Tibial artery (tissue), 4 donors: ENCODE results near the gene SLIT3.

Experiments used
- DNase-seq, 2 donors: peaks; one replicate each; pipeline ENCODE4 v3.0.0-alpha.2; 2019
- H3K27ac ChIP-seq, 2 donors: fragments of 200-600 bp; sonication (generic) in 1 of 2; 1 replicate in 1 of 2; 2 replicates in 1 of 2; pipeline ENCODE4 v1.5.1; 2018 to 2019; ENCODE audit warnings: mild to moderate bottlenecking in 1 of 2
- H3K27me3 ChIP-seq, 2 donors: fragments of 200-600 bp; sonication (generic) in 1 of 2; one replicate each; pipeline versions ENCODE4 v1.5.1 to v1.6.0; 2016 to 2019
- H3K36me3 ChIP-seq, 3 donors: fragments of 200-600 bp; sonication (generic) in 2 of 3; one replicate each; pipeline ENCODE4 v1.5.1; 2016 to 2019; ENCODE audit warnings: mild to moderate bottlenecking in 2 of 3
- H3K4me1 ChIP-seq, 4 donors: fragments of 200-600 bp; sonication (generic) in 2 of 4; 1 replicate in 3 of 4; 2 replicates in 1 of 4; pipeline ENCODE4 v1.5.1; 2016 to 2019
- H3K4me3 ChIP-seq, 2 donors: fragments of 200-600 bp; sonication (generic) in 1 of 2; 1 replicate in 1 of 2; 2 replicates in 1 of 2; pipeline ENCODE4 v1.5.1; 2018 to 2019; ENCODE audit warnings: mild to moderate bottlenecking in 2 of 2
- H3K9me3 ChIP-seq, 3 donors: fragments of 200-600 bp; sonication (generic) in 1 of 3; one replicate each; pipeline ENCODE4 v1.5.1; 2016 to 2019
- intact Hi-C: fragments of 100-400 bp; cut with DNase I; formaldehyde crosslinking; loops from one replicate; pipeline ENCODE4 v1.15.0; 2023; ENCODE audit warnings: low total_unique reads
- TF ChIP-seq, protein P1 (sequence below), 2 experiments: fragments of 200-600 bp in 1 of 2; fragments of 450-650 bp in 1 of 2; IDR thresholded peaks; one replicate each; pipeline ENCODE4 v1.5.1; 2017 to 2019; ENCODE audit warnings: antibody characterized with exemption in 2 of 2, mild to moderate bottlenecking in 1 of 2, moderate library complexity in 1 of 2

The SLIT3 gene

GRCh38 chr5:168833383-168833782 is 467.6 kb downstream of the SLIT3 start:
- no peaks in the 10 kb centered on the region for H3K36me3 ChIP-seq
- DNase-seq = no peak
- H3K4me1 ChIP-seq = no peaks in the 10 kb centered on the region

GRCh38 chr5:168832308-168832707 is 468.6 kb downstream of the SLIT3 start:
- no peak for DNase-seq
- Histone ChIP-seq H3K36me3 (no peaks in the 10 kb centered on the region), H3K4me3 (no peak overlapping the region), H3K4me1 (no peaks in the 10 kb centered on the region), H3K27me3 (no peaks in the 10 kb centered on the region), H3K9me3 (no peaks in the 10 kb centered on the region), H3K27ac (no peak overlapping the region)
- TF ChIP-seq, protein P1, sequence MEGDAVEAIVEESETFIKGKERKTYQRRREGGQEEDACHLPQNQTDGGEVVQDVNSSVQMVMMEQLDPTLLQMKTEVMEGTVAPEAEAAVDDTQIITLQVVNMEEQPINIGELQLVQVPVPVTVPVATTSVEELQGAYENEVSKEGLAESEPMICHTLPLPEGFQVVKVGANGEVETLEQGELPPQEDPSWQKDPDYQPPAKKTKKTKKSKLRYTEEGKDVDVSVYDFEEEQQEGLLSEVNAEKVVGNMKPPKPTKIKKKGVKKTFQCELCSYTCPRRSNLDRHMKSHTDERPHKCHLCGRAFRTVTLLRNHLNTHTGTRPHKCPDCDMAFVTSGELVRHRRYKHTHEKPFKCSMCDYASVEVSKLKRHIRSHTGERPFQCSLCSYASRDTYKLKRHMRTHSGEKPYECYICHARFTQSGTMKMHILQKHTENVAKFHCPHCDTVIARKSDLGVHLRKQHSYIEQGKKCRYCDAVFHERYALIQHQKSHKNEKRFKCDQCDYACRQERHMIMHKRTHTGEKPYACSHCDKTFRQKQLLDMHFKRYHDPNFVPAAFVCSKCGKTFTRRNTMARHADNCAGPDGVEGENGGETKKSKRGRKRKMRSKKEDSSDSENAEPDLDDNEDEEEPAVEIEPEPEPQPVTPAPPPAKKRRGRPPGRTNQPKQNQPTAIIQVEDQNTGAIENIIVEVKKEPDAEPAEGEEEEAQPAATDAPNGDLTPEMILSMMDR (IDR thresholded peaks at IDR 0.05) = no peak
- intact Hi-C loops = no loop called here

More at GRCh38 chr5:168833383-168833782, 467.6 kb downstream of the SLIT3 start:
- H3K27ac ChIP-seq = no peak overlapping the region
- H3K27me3 ChIP-seq = no peaks in the 10 kb centered on the region
- intact Hi-C loops = no loop called here
- H3K9me3 ChIP-seq = no peaks in the 10 kb centered on the region
- H3K4me3 ChIP-seq = no peak overlapping the region
- TF ChIP-seq, protein P1 (IDR thresholded peaks at IDR 0.05) = no peak

- peaks cover 0 to 9% (median 5%) of the 10 kb centered on the region in 4 donors for H3K4me1 ChIP-seq
- H3K4me3 ChIP-seq = no peak overlapping the region
- TF ChIP-seq, protein P1 (IDR thresholded peaks at IDR 0.05) = no peak
- H3K27ac ChIP-seq = no peak overlapping the region
- DNase-seq = no peak
- no peaks in the 10 kb centered on the region for H3K36me3 ChIP-seq
- H3K27me3 ChIP-seq = no peaks in the 10 kb centered on the region
- intact Hi-C loops = no loop called here
- H3K9me3 ChIP-seq = no peaks in the 10 kb centered on the region
These were observed 469.6 kb downstream of the SLIT3 start for GRCh38 chr5:168831383-168831782.

DNA sequence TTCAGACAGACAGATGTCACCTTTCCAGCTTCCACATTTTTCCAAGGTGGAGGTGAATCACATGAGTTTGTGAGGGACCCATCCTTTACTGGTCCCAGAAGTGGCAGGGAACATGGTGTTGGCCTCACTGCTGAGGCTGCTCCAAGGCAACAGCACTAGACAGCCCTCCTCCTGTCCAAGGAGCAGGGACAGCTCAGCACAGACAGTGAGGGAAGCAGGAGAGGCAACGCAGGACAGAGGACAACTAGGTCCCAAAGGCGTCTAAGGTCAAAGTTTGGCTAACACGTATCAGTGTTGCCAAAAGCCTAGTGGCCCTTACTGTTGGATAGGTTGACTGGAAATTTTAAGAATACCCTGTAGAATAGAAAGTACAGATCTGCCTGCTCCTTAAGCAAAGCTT is 470.1 kb downstream of the SLIT3 start:
- H3K27ac ChIP-seq = no peak overlapping the region
- H3K4me1 ChIP-seq = peaks cover 0 to 15% (median 5%) of the 10 kb centered on the region in 4 donors
- H3K27me3 ChIP-seq = no peaks in the 10 kb centered on the region
- H3K4me3 ChIP-seq = no peak overlapping the region
- DNase-seq = no peak
- intact Hi-C loops = no loop called here
- H3K36me3 ChIP-seq = no peaks in the 10 kb centered on the region
- H3K9me3 ChIP-seq = no peaks in the 10 kb centered on the region
- TF ChIP-seq, protein P1 (IDR thresholded peaks at IDR 0.05) = no peak

- no peak overlapping the region for H3K4me3 ChIP-seq
- intact Hi-C loops = no loop called here
- TF ChIP-seq, protein P1 (IDR thresholded peaks at IDR 0.05) = no peak
- no peaks in the 10 kb centered on the region for H3K36me3 ChIP-seq
- no peaks in the 10 kb centered on the region for H3K27me3 ChIP-seq
- no peaks in the 10 kb centered on the region for H3K9me3 ChIP-seq
- no peak overlapping the region for H3K27ac ChIP-seq
- peaks cover 0 to 16% (median 5%) of the 10 kb centered on the region in 4 donors for H3K4me1 ChIP-seq
- DNase-seq = no peak
These were observed 471.0 kb downstream of the SLIT3 start for GRCh38 chr5:168829922-168830417.

DNA sequence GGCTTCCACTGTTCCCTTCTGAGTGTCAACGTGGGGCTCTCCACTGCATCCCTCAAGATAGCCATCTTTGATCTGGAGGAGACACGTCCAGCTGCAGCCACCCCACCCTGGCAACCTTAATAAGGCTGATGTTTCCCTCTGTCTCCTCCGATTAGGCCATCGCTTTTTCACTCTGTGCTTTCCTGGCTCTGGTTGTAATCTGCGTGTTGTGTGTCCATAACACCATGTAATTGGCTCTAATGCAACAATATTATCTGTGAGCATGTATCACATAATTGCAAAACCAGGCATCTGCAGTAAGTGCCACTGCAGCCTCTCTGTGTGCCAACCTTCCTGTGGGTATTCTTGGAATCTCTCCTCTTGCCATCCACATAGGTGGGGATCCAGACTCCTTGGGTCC is 471.9 kb downstream of the SLIT3 start:
- Histone ChIP-seq H3K27ac (no peak overlapping the region), H3K4me3 (no peak overlapping the region), H3K4me1 (peaks cover 0 to 16% (median 5%) of the 10 kb centered on the region in 4 donors), H3K36me3 (no peaks in the 10 kb centered on the region), H3K27me3 (no peaks in the 10 kb centered on the region), H3K9me3 (no peaks in the 10 kb centered on the region)
- intact Hi-C loops = no loop called here
- TF ChIP-seq, protein P1 (IDR thresholded peaks at IDR 0.05) = no peak
- no peak for DNase-seq
